ENCODE measurements around the gene SRA1.

Gene SRA1

DNA sequence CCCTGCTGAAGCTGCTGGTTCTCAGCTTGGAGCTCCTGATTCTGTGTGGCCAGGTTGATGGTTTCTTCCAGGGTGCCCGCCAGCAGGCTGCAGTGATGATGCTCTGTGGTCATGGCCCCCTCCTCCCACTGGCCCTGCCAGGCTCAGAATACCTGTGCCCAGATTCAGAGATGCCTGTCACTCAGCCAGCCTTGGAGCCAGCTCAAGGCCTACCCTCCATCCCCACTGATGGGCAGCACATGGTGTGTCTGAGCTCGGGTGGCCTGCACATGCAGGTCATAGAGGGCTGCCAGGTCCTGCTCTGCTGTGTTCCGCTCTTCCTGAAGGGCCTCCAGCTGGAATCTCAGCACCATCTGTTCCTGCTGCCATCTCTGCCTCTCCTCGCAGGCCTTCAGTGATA, 12.8 kb upstream of the SRA1 start:
- DNase-seq = no peak

DNA sequence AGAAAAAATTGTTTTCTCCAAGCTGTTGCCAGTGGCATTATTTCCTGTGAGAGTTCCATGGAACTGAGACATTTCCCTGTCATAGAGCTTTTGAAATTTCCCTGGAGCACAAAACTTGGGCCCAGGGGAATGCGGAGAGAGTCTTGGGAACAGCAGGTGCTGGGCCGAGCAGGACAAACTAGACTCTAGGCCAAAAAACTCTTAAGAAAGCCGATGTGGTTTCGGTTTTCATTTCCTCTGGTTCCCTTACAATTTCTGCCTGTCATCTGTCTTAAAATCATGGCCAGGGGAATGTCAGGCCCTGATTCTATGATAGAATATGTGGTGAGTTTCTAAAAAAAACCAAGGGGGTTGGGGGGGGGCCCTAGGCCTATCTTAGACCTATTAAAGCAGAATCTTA, 11.9 kb upstream of the SRA1 start:
- no peak for DNase-seq

GRCh38 chr5:140568443-140569063, 11.3 kb upstream of the SRA1 start:
- DNase-seq = no peak

DNA sequence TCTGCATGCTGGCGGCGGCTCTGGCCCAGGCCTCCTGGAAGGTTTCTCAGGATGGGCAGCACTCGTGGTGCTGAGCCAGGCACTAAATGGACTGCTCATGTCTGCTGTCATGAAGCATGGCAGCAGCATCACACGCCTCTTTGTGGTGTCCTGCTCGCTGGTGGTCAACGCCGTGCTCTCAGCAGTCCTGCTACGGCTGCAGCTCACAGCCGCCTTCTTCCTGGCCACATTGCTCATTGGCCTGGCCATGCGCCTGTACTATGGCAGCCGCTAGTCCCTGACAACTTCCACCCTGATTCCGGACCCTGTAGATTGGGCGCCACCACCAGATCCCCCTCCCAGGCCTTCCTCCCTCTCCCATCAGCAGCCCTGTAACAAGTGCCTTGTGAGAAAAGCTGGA, 10.6 kb upstream of the SRA1 start:
- DNase-seq = no peak

GRCh38 chr5:140567136-140567818, 10.0 kb upstream of the SRA1 start:
- no peak for DNase-seq

DNA sequence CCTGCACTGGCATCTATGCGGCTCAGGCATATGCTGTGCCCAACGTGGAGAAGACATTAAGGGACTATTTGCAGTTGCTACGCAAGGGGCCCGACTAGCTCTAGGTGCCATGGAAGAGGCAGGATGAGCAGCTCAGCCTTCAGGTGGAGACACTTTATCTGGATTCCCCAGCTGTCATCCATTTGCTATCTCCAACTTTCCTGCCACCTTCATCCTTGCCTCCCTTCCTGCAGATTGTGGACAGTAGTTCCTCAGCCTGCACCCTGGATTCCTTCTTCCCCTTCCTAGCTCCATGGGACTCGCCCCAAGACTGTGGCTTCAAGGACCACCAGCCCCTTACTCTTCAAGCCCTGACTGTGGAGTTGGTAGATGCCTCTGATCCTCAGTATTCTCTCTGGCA, 9.4 kb upstream of the SRA1 start:
- no peak for DNase-seq

DNA sequence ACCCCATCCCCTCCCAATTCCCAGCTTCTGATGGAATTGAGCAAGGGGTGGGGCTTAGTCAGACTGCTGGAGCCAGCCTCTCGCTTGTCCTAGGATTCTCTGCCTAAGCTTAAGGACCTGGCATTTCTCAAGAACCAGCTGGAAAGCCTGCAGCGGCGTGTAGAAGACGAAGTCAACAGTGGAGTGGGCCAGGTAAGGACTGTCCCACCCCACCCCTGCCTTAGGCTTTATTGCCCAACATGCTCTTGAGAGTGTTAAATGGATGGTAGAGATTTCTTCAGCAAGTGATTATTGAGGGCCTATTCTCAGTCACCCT, 8.5 kb upstream of the SRA1 start:
- no peak for DNase-seq

DNA sequence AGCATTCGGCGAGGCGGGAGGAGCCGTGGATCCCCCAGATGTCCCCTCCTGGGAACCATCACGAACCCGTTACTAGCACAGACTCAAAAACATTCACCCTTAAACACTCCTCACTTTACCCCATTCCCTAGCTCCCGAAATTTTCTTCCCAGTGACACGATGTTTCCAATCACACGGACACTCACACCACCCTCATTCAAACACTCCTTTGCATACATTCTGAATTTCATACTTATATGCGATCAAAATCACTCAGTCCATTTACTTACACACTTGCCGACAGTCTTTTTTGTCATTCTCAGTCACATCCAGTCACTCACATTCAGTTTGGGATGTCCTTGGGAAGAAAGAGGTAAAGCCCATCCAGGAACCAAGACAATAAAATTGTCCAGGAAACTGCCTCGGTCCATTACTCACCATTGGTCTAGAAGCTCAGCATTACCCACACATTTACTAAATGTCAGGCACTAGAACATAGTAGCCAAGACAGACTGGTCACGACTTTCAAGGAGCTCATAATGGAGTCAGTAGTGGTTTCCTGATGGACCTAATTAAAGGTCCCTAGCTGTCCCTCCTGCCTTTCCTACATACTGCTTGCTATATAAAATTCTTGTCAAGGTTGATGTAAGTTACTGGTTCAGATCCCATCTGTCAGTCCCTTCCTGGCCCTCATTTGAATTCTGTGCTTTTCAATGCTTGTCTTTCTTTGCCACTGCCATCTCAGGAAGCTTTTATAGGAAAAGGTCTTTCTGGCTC, 7.9 kb upstream of the SRA1 start:
- DNase-seq = no peak

- DNase-seq = peak; percentile 99
Observed at GRCh38 chr5:140564196-140565023, 7.1 kb upstream of the SRA1 start, which contains the start of the genes APBB3 and SLC35A4. APBB3 (minus strand) TSS chr5:140564598; CDS start chr5:140564245, 353 bp downstream. SLC35A4 (plus strand) TSS chr5:140564828; CDS start chr5:140567170, 2,342 bp downstream.

DNA sequence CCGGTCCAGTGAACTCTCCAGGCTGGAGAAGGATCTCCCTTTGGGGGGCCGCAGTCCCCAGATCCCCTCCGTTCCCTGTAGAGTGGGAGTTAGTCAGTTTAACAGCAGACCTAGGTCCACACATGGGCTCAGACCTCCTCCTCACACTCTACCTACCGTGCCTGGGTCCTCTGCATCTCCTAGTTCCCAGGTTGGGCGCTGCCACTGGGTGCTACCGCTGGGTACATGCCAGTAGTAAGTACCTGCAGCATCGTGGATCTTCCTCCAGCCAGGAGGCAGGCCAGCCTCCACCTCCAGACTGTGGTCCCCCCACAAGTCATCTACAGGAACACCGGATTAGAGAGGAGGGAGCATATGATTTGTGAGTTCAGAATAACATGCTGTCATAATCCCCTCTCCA, 6.3 kb upstream of the SRA1 start:
- DNase-seq = no peak

GRCh38 chr5:140561753-140562523, 4.7 kb upstream of the SRA1 start:
- DNase-seq = no peak

GRCh38 chr5:140560227-140560626, 3.0 kb upstream of the SRA1 start:
- no peak for DNase-seq

GRCh38 chr5:140558542-140558941, 1.3 kb upstream of the SRA1 start:
- no peak for DNase-seq

DNA sequence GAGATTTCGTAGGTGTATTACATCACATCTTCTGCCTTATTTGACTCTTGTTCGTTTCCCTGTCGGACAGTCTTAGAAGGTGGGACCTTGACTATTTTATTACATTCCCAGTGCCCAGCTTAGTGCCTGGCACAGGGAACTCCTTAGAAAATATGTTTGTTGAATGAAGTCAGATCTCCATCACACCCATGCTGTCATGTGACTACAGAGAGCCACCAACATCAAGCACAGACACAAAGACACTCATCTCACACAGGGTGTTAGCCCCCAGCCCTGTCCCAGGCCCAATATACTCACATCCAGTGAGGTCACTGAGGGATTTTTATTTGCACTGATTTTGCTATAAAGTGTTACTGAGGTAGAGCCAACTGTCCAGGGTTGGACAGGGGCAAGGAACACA, 692 bp upstream of the SRA1 start:
- DNase-seq = no peak

GRCh38 chr5:140556438-140556837, 835 bp downstream of the SRA1 start:
- DNase-seq = no peak

DNA sequence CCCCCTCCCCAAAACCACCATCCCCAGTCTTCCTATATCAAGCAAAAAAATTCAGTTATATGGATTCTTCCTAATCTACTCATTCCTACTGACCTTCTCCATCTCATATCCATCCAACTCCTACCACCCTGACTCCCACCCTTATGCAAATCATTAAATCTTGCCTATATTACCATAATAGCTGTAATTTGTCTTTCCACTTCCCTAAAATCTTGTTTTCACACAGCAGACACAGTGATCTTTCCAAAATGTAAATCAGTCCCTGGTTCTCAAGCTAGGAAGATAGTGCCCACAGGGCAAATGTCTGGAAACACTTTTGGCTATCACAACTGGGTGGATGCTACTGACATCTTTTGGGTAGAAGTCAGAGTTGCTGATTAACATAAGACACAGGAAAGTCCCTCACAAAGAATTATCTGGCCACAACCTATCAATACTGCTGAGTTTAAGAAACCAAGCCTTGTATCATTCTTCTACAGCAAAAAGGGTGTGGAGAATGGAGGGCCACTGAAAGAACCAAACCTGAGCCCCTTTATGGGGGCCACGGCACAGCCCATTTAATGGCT, 1.4 kb downstream of the SRA1 start:
- no peak for DNase-seq

GRCh38 chr5:140554454-140554853, 2.8 kb downstream of the SRA1 start:
- no peak for DNase-seq

DNA sequence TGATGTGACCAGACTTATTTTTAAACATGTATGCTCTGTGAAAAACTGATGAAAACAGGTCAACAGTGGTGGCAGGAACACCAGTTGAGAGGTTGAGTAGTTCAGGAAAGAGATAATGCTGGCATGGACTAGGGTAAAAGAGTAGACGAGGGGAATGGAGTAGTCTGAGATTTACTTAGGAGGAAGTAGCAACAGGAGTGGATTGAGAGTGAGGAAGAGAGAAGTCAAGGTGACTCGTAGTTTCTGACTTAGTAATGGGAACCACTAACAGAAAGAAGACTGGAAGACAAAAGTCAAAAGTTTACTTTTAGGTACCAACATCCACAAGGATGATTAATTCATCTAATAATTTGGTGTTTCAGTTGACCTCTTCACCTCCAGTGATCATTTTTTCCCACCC, 3.6 kb downstream of the SRA1 start:
- no peak for DNase-seq

- DNase-seq = no peak
Observed at GRCh38 chr5:140551872-140552271, 5.4 kb downstream of the SRA1 start.

GRCh38 chr5:140550147-140551079, 6.9 kb downstream of the SRA1 start:
- DNase-seq = no peak

Data from NCI-H345 (cell line).